GM18498 (cell line): ENCODE results near the gene YWHAQ.
"Not testable (repeated sequence)": the region's sequence is repeated elsewhere in the genome, so short reads cannot be mapped to it uniquely, and the experiment has no call there.

ENCODE experiments used
- ATAC-seq: cut with Tn5 transposase; IDR thresholded peaks from one replicate; pipeline ENCODE4 v1.9.1; 2021; ENCODE audit warnings: mild to moderate bottlenecking, moderate library complexity; ENCODE audit not compliant: unreplicated experiment

The YWHAQ gene

GRCh38 chr2:9595256-9595655 lies 35.5 kb downstream of the YWHAQ start:
- ATAC-seq, result not testable (repeated sequence)

DNA sequence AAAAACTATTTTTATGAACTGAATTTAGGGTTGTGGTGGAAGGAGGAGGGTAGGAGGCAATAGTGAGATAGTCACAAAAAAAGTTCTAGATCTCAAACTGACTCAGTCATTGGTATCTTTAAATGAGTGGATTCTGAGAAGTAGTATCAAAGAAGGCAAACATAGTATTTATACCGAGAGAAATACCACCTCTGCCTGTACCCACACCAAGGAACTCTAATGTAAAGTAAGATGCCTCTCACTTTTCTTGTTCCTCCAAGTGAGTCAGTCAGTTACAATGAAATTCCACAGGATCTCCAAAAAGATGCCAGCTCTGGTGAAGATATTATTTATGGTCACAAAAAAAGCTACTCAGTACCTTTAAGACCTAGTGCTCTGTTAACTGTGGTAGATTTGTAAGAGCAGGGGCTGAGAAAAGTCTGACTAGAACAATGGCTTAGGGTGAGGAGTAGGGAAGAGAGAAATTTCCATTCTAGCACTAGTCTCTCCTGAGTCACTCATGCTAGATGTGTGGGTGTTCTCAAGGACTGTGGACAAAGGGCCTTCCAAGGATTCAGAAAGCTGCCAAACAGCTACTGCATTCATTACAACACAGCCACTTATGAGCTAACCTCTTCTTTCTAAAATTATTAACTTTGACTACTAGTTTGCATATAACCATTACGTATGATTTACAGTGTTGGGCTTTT lies 36.3 kb downstream of the YWHAQ start:
- no peak for ATAC-seq

DNA sequence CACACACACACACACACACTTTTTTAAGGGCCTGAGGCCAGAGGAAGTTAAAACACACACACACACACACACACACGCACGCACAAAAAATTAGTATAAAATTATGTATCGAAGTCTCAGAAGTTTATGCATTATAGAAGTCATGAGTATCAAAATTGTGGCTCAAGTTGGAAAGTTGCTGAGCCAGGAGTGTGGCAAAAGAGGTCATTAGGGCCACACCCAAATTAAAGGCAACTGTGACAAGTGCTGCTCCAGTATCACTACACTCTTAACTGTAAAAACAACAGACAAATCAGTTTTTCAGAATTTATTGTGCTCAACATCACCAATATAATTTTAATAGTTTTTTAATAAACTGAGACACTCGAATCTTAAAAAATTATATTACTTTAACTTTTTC lies 36.9 kb downstream of the YWHAQ start:
- ATAC-seq, result no peak

- no peak for ATAC-seq
These were observed 38.1 kb downstream of the YWHAQ start for GRCh38 chr2:9592699-9593098.

DNA sequence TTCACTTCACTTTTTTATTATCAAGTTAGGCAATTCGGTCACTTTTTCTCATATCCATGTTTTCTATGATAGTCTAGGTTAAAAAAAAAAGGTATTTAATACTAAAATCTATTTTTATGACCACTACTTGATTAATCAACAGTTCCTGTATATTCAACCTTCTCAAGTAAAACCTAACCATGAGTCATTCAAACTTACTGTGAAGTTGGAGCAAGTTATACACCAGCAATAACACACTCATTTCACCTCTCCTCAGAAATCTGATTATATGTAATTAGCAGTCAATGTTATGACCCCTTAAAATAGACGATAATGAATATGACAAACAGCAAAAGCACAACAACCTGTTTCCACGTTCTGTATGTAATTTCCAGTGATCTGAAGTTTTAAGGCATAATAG lies 40.2 kb downstream of the YWHAQ start:
- no peak for ATAC-seq

- ATAC-seq, result no peak
These were observed 44.3 kb downstream of the YWHAQ start for GRCh38 chr2:9586465-9586864.

DNA sequence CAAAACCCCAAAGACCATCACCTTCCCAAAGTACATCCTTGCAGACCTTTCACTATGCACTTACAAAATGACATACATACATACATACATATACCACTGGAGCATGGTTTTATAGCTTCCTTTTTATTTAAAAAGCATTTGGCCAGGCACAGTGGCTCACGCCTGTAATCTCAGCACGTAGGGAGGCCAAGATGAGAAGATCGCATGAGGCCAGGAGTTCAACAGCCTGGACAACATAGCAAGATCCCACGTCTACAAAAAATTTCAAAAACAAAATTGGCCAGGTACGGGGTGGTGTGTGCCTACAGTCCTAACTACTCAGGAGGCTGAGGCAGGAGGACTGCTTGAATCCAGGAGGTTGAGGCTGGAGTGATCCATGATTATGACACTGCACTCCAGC lies 45.3 kb downstream of the YWHAQ start:
- no peak for ATAC-seq

DNA sequence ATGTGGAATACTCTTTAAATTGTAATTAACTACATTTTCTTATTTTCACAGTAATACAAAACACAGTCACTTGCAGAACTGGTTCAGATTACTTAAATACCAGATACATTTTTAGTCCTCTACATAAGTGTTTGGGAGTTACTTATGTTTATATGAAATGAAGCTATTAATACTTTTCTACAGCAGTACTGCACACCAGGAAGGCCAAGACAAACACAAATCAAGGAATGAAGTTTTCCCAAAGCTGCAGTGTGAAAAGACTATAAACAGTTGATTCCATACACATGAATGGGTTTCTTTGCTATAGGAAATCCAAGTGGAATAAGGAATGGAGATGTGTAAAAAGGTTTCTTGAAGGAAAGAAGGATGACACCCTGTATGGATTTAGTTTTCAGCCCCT lies 45.9 kb downstream of the YWHAQ start:
- ATAC-seq, result not testable (repeated sequence)

DNA sequence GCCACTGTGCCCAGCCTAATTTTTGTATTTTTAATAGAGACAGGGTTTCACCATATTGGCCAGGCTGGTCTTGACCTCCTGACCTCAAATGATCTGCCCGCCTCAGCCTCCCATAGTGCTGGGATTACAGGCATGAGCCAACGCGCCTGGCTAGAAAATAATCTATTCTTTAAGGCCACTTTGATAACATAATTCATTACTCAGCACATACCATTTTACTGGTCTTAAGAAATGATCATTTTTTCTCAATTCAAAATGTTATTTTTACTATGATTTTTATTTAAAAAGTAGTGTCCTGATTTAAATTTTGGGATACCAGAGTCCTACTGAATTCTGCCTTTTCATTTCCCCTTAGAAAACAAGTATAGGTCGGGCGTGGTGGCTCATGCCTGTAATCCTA lies 48.2 kb downstream of the YWHAQ start:
- ATAC-seq, result no peak

- ATAC-seq, result no peak
These were observed 52.1 kb downstream of the YWHAQ start for GRCh38 chr2:9578467-9579235.

DNA sequence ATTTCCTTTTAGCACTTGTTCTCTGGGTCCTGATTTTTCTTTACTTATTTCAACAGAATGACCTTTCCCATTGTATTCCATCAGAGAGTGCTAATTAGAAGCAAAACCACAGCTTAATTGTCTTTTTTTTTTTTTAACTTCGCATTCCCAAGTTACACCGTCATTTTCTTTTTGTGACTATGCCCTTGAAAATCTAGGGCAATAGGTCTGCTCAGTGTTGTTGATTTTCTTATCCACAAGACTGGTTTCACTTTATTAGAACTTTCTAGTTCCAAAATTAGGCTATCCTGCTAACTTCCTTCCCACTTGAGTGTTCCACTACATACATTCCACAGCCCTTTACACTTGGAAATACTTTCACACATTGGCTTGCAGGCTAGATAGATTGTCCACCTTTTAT lies 56.5 kb downstream of the YWHAQ start:
- no peak for ATAC-seq

DNA sequence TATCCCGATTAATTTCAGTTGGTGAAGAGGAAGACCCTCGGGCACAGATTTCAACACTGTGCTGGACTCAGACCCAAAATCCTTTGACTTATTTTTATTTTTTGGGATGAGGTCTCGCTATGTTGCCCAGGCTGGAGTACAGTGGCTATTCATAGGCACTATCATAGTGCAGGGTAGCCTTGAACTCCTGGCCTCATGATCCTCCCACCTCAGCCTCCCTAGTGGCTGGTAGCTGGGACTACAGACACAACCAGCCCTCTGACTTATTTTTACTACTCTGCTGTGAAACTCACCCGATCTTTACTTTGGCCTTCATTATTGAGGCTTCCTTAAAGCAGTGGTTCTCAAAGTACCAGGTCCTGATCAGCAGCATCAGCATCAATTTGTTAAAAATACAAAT lies 57.0 kb downstream of the YWHAQ start:
- ATAC-seq, result no peak

DNA sequence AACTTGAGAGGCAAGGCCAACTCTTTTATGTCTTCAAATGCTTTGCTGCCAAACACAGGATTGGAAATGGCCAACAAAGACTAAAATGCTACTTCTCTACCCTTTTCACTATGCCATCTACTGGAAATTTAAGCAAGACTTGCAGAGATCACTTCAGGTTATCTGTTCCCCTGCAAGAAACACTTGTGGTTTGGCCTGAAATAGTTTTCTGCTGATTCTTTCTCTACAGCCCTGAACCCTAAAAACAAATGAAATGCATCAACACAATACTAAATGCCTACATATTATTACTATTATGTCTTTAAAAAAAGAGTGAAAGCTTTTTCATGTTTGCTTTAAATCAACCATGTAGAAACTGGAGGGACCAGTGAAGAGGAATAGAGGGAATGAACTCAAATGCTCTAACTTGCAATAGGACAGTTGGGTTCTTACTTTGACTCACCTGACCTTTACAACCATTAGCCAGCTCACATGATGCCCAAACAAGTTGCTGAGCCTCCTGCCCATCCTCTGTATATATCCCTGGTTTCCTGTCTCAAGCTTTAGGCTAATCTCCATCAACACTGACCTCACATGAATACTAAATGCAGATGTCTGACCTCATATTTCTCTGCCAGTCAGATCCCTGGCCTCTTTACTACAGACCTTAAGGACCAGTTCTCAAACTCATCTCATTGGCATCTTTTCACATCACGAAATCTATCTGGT lies 57.6 kb downstream of the YWHAQ start:
- ATAC-seq, result no peak

DNA sequence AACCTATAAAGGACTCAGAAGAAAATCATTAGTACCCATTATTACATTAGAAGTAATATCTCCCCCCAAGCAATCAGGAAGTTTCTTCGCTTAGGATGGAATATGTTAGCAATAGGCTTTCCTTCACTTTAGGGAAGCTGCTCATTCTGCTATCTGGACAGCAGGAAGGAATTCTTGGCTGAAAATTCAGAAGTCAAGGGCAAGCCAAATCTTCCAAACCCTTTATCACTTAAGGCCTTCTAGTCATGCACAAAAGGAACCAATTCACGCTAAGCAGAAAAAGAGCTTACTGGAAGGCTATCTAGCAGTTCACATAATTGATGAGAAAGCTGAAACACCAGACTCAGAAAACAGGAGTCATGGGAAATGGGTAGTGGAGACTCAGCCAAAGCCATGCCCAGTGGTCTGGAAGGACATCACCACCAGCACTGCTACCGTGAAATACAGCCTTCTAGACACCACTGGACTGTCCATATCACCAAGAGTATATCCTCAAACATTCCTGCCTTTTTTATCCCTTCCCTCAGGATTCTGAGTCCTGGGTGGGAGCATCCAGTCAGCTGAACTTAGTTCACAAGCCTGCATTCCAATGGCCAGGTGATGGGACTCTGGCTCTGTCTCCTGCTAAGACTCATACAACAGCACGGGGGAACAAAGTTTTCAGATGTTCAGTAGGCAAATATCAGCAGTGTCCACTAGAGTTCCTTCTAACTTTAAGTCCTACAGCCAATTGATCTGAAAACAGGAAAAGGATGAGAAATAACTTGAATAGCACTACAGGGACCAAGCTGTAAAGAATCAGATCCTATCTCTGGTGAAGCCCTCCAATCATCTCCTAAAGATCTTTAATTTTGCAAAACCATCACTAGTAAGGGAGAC lies 60.4 kb downstream of the YWHAQ start:
- no peak for ATAC-seq

DNA sequence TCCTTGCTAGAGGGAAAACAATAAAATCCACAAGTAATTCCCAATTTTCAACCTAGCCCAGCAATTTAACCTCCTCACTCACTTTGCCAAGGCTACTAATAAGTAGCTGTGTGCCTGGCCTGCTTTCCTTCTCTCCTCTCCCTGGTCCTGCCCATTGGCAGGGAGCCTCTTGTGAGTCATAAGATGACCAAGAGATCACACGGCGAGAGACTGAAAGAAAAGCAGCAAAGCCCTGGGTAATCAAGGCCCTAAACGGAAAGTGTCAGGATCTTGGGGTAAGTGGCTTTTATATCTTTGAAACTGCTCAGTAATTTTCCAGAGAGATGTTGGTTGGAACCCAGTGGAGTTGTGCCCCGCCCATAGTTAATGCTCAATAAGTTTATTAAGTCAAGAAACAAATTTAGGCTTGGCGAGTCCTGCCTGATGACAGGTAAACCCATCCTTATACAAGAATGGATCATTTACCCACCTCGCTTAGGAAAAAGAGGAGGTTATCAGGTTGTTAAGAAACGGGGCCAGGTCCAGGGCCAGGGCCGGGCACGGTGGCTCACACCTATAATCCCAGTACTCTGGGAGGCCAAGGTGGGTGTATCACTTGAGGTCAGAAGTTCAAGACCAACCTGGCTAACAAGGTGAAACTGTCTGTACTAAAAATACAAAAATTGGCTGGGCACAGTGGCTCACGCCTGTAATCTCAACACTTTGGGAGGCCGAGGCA lies 65.2 kb downstream of the YWHAQ start:
- no peak for ATAC-seq

- no peak for ATAC-seq
These were observed 70.2 kb downstream of the YWHAQ start for GRCh38 chr2:9560628-9561027.

DNA sequence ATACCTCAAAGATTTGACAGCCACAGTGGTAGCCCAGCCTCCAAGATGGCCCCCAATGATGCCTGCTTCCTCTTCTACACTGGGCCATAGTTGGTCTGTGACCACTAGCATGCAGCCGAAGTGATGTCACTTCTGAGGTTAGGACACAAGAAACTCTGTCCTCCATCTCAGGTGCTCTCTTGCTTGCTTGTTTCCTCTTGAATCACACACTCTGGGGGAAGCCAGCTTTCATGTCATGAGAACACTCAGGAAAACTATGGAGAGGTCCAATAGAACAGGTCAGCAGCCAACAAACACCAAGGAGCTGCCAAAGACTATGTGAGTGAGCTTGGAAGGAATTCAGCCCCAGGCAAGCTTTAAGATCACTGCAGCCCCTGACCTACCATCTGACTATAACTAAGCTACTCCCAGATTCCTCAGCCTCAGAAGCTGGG lies 71.8 kb downstream of the YWHAQ start:
- ATAC-seq, result no peak

DNA sequence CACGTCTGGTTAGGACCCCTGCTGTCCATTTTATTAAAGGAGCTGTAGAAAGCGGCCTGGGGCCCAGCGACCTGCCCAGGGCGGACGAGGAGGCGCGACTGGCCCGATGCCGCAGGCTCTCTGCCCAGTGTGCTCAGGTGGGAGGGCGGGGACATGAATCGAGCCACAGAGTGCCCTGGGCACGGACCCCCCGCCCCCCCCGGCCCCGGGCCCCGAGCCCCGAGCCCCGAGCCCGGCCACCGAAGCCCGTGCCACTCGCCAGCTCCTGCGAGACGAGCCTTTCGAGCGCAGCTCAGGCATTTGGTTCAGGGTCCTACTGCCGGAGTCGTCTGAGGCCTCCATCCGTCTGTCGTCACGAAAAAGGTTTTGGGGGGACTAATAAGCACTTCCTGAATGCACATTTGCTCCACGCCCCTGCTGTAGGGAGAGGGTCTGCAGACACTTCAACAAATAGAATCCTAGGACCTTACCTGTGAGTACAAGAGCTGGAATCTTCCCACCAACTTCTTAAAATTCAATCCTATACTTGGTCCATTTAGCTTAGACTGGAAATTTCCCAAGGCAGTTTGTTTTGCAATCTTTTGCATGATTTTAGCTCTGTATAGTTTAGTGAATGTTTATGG lies 74.6 kb downstream of the YWHAQ start:
- ATAC-seq, result peak; percentile 26

- ATAC-seq, result peak; percentile 93
These were observed 75.3 kb downstream of the YWHAQ start, which contains the start of gene ADAM17 for GRCh38 chr2:9555297-9556120. Gene ADAM17 (minus strand): TSS chr2:9555830. CDS start chr2:9555605, 225 bp downstream.
